ENCODE results near the gene SNX14.

GRCh38 chr6:85456782-85457181 lies 136.9 kb downstream of the SNX14 start:
- TF ChIP-seq CTCF (tag by site-specific recombination; IDR thresholded peaks at IDR 0.05) = no peak
- TF ChIP-seq ZNF2 (tag by site-specific recombination; IDR thresholded peaks at IDR 0.05) = no peak
- no peak for TF ChIP-seq ZNF433 (tag by site-specific recombination; IDR thresholded peaks at IDR 0.05; ENCODE audit: low read depth)
- no peak for TF ChIP-seq TCF7L2 (IDR thresholded peaks at IDR 0.05; ENCODE audit: borderline replicate concordance, low read depth, low read length)
- TF ChIP-seq REST (tag by site-specific recombination; IDR thresholded peaks at IDR 0.05) = no peak
- no peak for TF ChIP-seq SETDB1 (IDR thresholded peaks at IDR 0.05; ENCODE audit: insufficient read length, low read length)
- TF ChIP-seq ZNF148 (tag by site-specific recombination; IDR thresholded peaks at IDR 0.05; ENCODE audit: borderline replicate concordance) = no peak
- no peak for TF ChIP-seq ZNF639 (tag by site-specific recombination; IDR thresholded peaks at IDR 0.05)
- TF ChIP-seq SP2 (tag by site-specific recombination; IDR thresholded peaks at IDR 0.05) = no peak
- no peak for TF ChIP-seq ZNF530 (tag by site-specific recombination; IDR thresholded peaks at IDR 0.05; ENCODE audit: low read depth)
- no peak for TF ChIP-seq ZBTB26 (tag by site-specific recombination; optimal IDR thresholded peaks at IDR 0.05)
- TF ChIP-seq ZNF214 (tag by site-specific recombination; IDR thresholded peaks at IDR 0.05; ENCODE audit: borderline replicate concordance) = no peak
- TF ChIP-seq ZBTB20 (tag by site-specific recombination; IDR thresholded peaks at IDR 0.05) = no peak
- TF ChIP-seq PATZ1 (tag by site-specific recombination; IDR thresholded peaks at IDR 0.05) = no peak
